ENCODE results near the gene UBE3C. TPM values are rescaled to one million over a fixed set of nuclear protein-coding genes. Genes with fewer than 3 reads are reported as not detected.

The UBE3C gene
- total RNA-seq, 2 donors from 2014 or later: 49.0 to 72.0 TPM

- DNase-seq (ENCODE audit: low spot score): no peak
- TF ChIP-seq, protein P1, sequence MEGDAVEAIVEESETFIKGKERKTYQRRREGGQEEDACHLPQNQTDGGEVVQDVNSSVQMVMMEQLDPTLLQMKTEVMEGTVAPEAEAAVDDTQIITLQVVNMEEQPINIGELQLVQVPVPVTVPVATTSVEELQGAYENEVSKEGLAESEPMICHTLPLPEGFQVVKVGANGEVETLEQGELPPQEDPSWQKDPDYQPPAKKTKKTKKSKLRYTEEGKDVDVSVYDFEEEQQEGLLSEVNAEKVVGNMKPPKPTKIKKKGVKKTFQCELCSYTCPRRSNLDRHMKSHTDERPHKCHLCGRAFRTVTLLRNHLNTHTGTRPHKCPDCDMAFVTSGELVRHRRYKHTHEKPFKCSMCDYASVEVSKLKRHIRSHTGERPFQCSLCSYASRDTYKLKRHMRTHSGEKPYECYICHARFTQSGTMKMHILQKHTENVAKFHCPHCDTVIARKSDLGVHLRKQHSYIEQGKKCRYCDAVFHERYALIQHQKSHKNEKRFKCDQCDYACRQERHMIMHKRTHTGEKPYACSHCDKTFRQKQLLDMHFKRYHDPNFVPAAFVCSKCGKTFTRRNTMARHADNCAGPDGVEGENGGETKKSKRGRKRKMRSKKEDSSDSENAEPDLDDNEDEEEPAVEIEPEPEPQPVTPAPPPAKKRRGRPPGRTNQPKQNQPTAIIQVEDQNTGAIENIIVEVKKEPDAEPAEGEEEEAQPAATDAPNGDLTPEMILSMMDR (IDR thresholded peaks at IDR 0.05): no peak
- TF ChIP-seq POLR2A (IDR thresholded peaks at IDR 0.05) (no peak), POLR2AphosphoS5 (IDR thresholded peaks at IDR 0.05) (no peak)
- no peaks in the 10 kb centered on the region for H3K27me3 ChIP-seq (replicated peaks; ENCODE audit: insufficient read depth)
- H3K27ac ChIP-seq: no peak overlapping the region
- no peaks in the 10 kb centered on the region for H3K4me1 ChIP-seq (replicated peaks)
- H3K9me3 ChIP-seq: no peaks in the 10 kb centered on the region
- 93% methylated on average over 10 of the region's 10 CpGs for WGBS
- H3K36me3 ChIP-seq: no peaks in the 10 kb centered on the region
- H3K4me3 ChIP-seq: no peak overlapping the region
- intact Hi-C loops (cut with DNase I): no loop called here
Measured at GRCh38 chr7:157208571-157209413, 70.1 kb downstream of the UBE3C start.

DNA sequence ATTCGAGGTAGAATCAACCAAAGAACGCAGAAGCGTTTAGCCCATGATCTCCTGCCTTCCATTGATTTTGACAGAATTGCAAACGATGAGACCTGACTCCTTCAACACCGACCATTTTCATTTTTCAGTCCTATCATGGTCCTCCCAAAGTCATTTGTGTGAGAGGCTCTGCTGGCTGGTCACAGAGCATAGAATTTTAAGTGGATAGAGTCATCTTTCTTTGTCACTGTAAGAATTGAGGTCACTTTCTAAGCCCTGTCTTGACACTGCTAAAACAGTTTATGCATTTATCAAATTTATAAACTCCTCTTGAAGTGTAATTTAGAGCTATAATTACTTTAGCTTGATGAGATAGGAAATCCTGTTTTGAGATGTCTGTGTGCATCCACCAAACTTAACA is 72.0 kb downstream of the UBE3C start:
- TF ChIP-seq, protein P1 (IDR thresholded peaks at IDR 0.05): no peak
- TF ChIP-seq POLR2AphosphoS5 (IDR thresholded peaks at IDR 0.05): no peak
- TF ChIP-seq POLR2A (IDR thresholded peaks at IDR 0.05): no peak
- intact Hi-C loops (cut with DNase I): no loop called here
- H3K27ac ChIP-seq: no peak overlapping the region
- no peaks in the 10 kb centered on the region for H3K27me3 ChIP-seq (replicated peaks; ENCODE audit: insufficient read depth)
- no peaks in the 10 kb centered on the region for H3K36me3 ChIP-seq
- DNase-seq (ENCODE audit: low spot score): no peak
- H3K4me3 ChIP-seq: no peak overlapping the region
- 94% methylated on average over 5 of the region's 5 CpGs for WGBS
- H3K4me1 ChIP-seq (replicated peaks): no peaks in the 10 kb centered on the region
- H3K9me3 ChIP-seq: no peaks in the 10 kb centered on the region

DNA sequence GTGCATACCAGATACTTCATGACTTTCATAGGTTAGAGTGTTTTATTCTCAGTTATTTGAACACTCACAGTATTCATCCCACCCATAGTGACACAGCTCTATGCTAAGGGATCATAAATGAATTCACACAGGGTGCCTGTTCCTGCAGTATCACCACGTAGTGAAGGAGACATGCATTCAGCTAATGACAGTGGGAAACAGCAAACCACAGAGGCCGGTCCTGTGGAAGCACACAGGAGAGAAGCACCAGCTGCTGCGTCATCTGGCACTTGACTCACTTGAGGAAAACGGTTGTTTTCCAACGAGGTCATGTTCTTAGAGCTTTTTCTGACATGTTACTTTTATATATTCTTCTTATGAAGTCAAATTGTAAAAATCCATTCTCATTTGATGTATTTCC is 73.0 kb downstream of the UBE3C start:
- intact Hi-C loops (cut with DNase I): no loop called here
- Histone ChIP-seq H3K36me3 (no peaks in the 10 kb centered on the region), H3K27ac (no peak overlapping the region), H3K4me1 (replicated peaks) (no peaks in the 10 kb centered on the region), H3K27me3 (replicated peaks; ENCODE audit: insufficient read depth) (no peaks in the 10 kb centered on the region), H3K4me3 (no peak overlapping the region), H3K9me3 (no peaks in the 10 kb centered on the region)
- 42% methylated on average over 5 of the region's 5 CpGs for whole genome bisulfite sequencing
- TF ChIP-seq, protein P1 (IDR thresholded peaks at IDR 0.05): no peak
- TF ChIP-seq POLR2AphosphoS5 (IDR thresholded peaks at IDR 0.05) (no peak), POLR2A (IDR thresholded peaks at IDR 0.05) (no peak)
- no peak for DNase-seq (ENCODE audit: low spot score)

DNA sequence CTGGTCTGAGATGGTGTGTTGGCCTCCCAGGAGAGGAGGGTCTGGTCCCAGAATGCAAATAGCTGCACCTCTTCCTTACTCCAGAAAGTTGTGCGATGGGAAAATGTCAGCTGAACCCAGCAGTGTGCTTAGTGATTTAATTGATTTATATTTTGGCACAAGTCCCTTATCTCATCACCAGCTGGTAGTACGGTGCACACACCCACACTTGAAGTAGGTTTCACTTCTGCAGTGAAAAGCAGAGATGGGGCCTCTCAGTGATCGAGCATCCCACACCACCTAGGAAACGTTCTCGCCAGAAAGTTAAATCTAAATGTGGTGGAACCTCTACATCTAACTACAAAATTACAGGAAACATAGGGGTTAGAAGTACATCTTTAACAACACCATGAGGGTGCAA is 80.4 kb downstream of the UBE3C start:
- WGBS: 78% methylated on average over 5 of the region's 5 CpGs
- DNase-seq (ENCODE audit: low spot score): no peak
- Histone ChIP-seq H3K36me3 (no peaks in the 10 kb centered on the region), H3K27me3 (replicated peaks; ENCODE audit: insufficient read depth) (no peaks in the 10 kb centered on the region), H3K27ac (no peak overlapping the region), H3K9me3 (no peaks in the 10 kb centered on the region), H3K4me3 (no peak overlapping the region), H3K4me1 (replicated peaks) (no peaks in the 10 kb centered on the region)
- TF ChIP-seq, protein P1 (IDR thresholded peaks at IDR 0.05): no peak
- TF ChIP-seq POLR2A (IDR thresholded peaks at IDR 0.05) (no peak), POLR2AphosphoS5 (IDR thresholded peaks at IDR 0.05) (no peak)
- intact Hi-C loops (cut with DNase I): no loop called here

Measured in prostate gland (tissue), 2 donors.